ENCODE results near the gene NDUFB3.
"Not testable (repeated sequence)": the region's sequence is repeated elsewhere in the genome, so short reads cannot be mapped to it uniquely, and the experiment has no call there.

Gene NDUFB3

GRCh38 chr2:201093573-201093972 is 21.8 kb downstream of the NDUFB3 start:
- no peak for DNase-seq (ENCODE audit: low spot score)

GRCh38 chr2:201100497-201100896 is 28.7 kb downstream of the NDUFB3 start:
- DNase-seq (ENCODE audit: low spot score): no peak

- DNase-seq (ENCODE audit: low spot score): no peak
Measured at GRCh38 chr2:201105759-201106158, 34.0 kb downstream of the NDUFB3 start.

GRCh38 chr2:201107624-201108023 is 35.8 kb downstream of the NDUFB3 start:
- no peak for DNase-seq (ENCODE audit: low spot score)

GRCh38 chr2:201108341-201108740 is 36.5 kb downstream of the NDUFB3 start:
- no peak for DNase-seq (ENCODE audit: low spot score)

GRCh38 chr2:201109186-201109585 is 37.4 kb downstream of the NDUFB3 start:
- no peak for DNase-seq (ENCODE audit: low spot score)

GRCh38 chr2:201110615-201111014 is 38.8 kb downstream of the NDUFB3 start:
- no peak for DNase-seq (ENCODE audit: low spot score)

GRCh38 chr2:201111096-201111495 is 39.3 kb downstream of the NDUFB3 start:
- DNase-seq (ENCODE audit: low spot score): no peak

- no peak for DNase-seq (ENCODE audit: low spot score)
Measured at GRCh38 chr2:201114350-201114749, 42.5 kb downstream of the NDUFB3 start.

- no peak for DNase-seq (ENCODE audit: low spot score)
Measured at GRCh38 chr2:201114846-201115245, 43.0 kb downstream of the NDUFB3 start.

- DNase-seq (ENCODE audit: low spot score): peak; percentile 66
Measured at GRCh38 chr2:201116115-201116958, 44.5 kb downstream of the NDUFB3 start, which contains the start of gene CFLAR. TSS of gene CFLAR (plus strand) at chr2:201116164. CDS start at chr2:201129866, 13,702 bp downstream.

- no peak for DNase-seq (ENCODE audit: low spot score)
Measured at GRCh38 chr2:201116959-201117734, 45.3 kb downstream of the NDUFB3 start.

- DNase-seq (ENCODE audit: low spot score): not testable (repeated sequence)
Measured at GRCh38 chr2:201117735-201118094, 45.9 kb downstream of the NDUFB3 start.

GRCh38 chr2:201118121-201118960 is 46.5 kb downstream of the NDUFB3 start:
- peak; percentile 75 for DNase-seq (ENCODE audit: low spot score)

- no peak for DNase-seq (ENCODE audit: low spot score)
Measured at GRCh38 chr2:201118961-201119854, 47.4 kb downstream of the NDUFB3 start.

- no peak for DNase-seq (ENCODE audit: low spot score)
Measured at GRCh38 chr2:201122276-201122675, 50.5 kb downstream of the NDUFB3 start.

- no peak for DNase-seq (ENCODE audit: low spot score)
Measured at GRCh38 chr2:201126308-201127151, 54.7 kb downstream of the NDUFB3 start.

- DNase-seq (ENCODE audit: low spot score): no peak
Measured at GRCh38 chr2:201127152-201127511, 55.3 kb downstream of the NDUFB3 start.

GRCh38 chr2:201127570-201127969 is 55.8 kb downstream of the NDUFB3 start:
- no peak for DNase-seq (ENCODE audit: low spot score)

- no peak for DNase-seq (ENCODE audit: low spot score)
Measured at GRCh38 chr2:201128033-201128432, 56.2 kb downstream of the NDUFB3 start.

Data from D341Med (cell line).